HG02678 (cell line): ENCODE data around the gene RAPGEF1.

Experiments
- ATAC-seq: cut with Tn5 transposase; IDR thresholded peaks from one replicate; pipeline ENCODE4 v1.9.1; 2021; ENCODE audit warnings: mild to moderate bottlenecking, moderate library complexity; ENCODE audit not compliant: unreplicated experiment

RAPGEF1 gene

DNA sequence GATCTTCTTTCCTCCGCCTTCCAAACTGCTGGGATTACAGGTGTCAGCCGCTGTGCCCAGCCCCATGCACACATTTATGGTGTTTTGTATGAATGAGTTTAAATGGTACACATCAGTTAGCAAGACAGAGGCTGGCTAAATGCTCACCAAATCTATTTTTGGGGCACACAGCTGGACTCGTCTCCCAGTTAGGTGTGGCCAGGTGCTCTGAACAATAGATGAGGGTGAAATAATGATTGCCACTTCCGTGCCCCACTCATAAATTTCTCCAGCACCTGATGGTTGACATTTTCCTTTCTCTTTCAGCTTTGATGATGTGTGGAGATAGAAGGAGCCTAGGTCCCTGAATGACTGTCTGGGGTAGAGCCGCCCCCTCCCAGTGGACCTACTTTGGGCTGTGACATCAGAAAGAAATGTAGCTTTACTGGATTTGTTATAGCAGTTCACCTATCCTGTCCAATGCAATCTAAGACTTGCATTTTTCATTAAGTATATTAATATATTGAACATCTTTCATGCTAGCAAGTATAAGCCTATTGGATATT, 8.6 kb upstream of the RAPGEF1 start:
- no peak for ATAC-seq

- ATAC-seq: no peak
These were observed 7.5 kb upstream of the RAPGEF1 start for GRCh38 chr9:131747352-131747751.

GRCh38 chr9:131745610-131746009, 5.7 kb upstream of the RAPGEF1 start:
- no peak for ATAC-seq

DNA sequence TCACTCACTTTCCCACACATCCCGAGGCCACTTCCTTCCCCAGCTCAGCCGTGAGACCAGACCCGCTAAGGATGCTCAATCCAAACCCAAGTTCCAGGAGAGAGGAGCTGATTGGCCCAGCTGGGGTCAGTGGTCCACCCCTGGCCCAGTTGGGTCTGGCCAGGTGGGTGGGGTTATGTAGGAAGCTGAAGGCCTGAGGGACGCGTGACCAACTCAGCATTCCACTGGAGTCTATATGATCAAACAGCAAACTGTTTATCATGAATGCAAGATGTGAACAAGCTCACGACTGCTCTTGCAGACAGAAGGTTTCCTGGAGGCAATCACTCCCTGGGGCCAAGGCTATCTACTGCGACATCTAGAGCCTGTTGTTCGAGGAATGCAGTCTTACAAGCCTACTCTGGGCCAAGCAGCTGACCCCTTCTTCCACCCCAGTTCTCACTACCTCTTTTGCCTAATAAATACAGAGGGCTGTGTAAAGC, 4.9 kb upstream of the RAPGEF1 start:
- ATAC-seq: no peak

GRCh38 chr9:131744171-131744719, 4.4 kb upstream of the RAPGEF1 start:
- no peak for ATAC-seq

GRCh38 chr9:131743501-131743900, 3.6 kb upstream of the RAPGEF1 start:
- no peak for ATAC-seq

DNA sequence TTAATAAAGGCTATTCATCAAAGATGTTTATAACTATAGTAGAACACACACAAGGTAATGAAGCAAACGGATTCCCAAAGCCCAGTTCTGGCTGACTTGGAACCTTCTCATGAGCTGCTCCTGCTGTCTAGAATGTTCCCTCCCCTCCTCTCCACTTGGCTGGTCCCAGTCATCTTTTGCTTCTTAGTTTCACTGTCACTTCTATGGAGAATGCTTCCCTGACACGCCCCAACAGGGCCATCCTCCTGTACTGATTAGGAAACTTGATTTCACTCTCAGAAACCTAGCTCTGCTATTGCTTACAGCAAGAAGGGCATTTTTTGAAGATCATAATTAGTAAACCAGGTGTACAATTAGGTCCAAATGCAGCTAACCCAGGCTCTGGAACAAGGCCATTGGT, 3.2 kb upstream of the RAPGEF1 start:
- no peak for ATAC-seq

DNA sequence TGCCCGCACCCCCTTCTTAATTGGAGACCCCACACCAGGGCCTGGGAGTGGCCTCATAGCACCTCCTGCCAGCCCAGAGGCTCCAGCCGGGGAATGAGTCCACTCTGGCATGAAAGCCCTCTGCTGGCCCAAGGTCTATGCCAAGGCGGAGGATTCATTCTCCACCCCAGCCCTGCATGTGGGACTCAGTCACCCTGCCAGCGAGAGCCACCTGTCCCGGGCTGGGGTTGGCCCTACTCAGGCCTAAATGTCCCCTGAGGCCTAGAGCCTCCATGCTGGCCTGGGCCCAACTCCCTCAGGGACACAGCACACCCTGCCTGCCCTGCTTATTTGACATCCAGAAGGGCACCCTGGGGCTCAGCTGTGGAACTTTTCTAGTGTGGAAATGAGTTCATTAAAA, 1.0 kb upstream of the RAPGEF1 start:
- no peak for ATAC-seq

DNA sequence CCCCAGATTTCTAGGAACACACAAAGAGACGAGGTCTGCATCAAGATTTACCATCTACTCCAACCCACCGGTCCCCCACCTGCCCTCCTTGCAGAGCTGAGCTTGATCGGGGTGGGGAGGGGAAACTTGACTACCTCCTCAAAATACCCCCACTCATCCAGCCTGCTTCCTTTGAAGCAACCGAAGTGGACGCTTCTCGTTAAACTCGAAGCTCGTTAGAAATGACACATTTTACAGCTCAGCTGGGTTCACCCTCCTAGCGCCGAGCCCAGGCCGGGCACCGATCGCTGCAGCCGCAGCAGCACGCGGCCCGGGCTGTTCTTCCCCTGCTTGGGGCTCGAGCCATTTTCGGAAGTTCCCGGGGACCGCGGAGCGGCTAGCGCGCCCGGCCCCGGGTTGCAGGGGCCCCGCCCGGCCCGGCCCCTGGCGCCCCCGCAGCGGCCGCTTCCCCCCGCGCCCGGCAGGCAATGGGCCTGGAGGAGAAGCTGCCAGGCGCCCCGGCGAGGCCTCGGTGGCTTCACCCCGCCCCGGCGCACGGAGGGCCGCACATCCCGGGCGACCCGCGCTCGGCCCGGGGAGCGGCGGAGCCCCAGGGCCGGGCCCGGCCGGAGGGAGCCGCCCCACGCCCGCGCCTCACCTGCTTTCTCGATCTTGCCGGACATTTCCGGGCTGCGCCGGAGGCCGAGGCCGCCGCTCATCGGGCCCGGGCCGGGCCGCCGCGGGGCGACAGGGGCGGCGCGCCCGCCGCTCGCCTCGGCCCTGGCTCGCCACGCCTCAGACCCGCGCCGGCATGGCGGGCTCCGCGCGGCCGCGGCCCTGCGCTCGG, 530 bp downstream of the RAPGEF1 start:
- peak; percentile 26 for ATAC-seq

GRCh38 chr9:131738293-131739132, 1.4 kb downstream of the RAPGEF1 start:
- ATAC-seq: no peak

GRCh38 chr9:131737426-131737825, 2.5 kb downstream of the RAPGEF1 start:
- ATAC-seq: no peak

- no peak for ATAC-seq
These were observed 3.4 kb downstream of the RAPGEF1 start for GRCh38 chr9:131736431-131736830.

GRCh38 chr9:131735238-131736128, 4.4 kb downstream of the RAPGEF1 start:
- ATAC-seq: no peak

GRCh38 chr9:131734781-131735180, 5.1 kb downstream of the RAPGEF1 start:
- ATAC-seq: no peak

- no peak for ATAC-seq
These were observed 5.7 kb downstream of the RAPGEF1 start for GRCh38 chr9:131734165-131734610.

DNA sequence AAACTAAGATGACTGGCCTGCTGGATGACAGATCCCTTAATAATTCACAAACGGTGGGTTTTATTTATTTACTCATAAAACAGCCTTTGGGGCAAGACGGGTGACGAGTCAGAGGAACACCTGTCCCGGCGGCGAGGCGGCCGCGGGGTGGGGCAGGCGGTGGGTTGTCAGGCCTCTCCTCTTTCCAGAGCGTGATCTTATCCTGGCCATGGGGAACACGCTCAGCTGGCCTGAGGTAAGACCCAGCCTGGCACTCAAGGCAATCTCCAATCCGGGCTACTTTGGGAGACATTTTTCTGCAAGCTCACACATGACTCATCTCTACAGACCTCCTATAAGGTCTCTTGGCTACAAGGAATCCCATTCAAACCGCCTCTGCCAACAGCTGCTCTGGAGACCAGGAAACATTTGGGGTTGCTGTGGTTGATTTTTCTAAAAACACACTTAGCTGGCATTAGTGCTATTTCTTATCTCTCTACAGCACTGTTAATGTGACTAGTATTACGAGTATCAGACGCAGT, 6.3 kb downstream of the RAPGEF1 start:
- ATAC-seq: no peak

DNA sequence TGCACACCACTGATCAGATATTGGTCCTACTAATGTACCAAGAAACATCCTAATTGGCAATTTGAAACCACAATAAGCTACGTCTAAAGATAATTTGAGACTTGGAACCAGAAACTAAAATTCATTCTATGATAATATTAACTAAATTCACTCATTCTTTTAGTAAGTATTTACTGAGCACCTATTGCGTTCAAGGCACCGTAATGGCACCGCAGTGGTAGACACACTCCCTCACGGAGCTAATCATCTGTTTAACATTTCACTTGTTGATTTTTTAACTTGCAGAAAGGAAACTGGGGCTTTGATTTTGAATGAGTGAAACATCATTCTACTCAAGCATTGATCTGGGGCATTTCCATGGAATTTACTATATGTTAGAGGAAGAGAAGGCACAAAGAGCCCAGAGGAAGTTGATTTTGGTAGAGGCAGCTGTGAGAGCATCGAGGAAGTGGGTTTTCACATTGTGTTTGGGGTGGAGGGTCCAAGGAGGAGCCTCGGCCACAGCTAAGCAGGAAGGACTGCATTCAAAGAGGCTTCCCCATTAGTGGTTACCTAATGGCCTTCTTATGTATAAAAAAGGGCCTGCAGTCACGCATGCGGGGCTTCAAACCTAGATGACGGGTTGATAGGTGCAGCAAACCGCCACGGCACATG, 7.1 kb downstream of the RAPGEF1 start:
- peak; percentile 29 for ATAC-seq

DNA sequence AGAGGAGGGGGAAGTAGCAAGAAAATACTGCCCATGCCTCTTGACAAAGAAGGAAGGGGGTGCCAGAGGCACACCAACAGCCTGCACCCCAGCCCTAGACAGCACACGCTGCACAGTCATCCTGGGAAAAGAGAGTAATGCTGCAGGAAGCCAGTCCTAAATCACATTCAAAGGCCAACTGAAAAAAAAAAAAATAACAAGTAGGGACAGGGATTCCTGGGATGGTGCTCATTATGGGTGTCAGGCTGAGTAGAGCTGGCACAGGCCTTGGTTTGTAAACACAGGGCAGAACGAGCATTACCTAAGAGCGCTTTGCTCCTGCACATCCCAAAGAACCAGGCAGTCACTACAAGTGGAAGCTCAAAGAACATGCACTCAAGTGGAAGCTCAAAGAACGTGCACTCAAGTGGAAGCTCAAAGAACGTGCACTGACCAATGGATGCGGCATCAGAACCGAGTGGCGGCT, 7.8 kb downstream of the RAPGEF1 start:
- ATAC-seq: no peak

GRCh38 chr9:131731644-131732043, 8.2 kb downstream of the RAPGEF1 start:
- ATAC-seq: no peak
